BE2C (cell line): ENCODE results near the gene HIC1.

ENCODE experiments used
- DNase-seq: peaks from one replicate; pipeline ENCODE4 v3.0.0-alpha.2; 2020
- H3K27me3 ChIP-seq: fragments of 250-450 bp; sonication (Bioruptor Pico); 2 replicates; pipeline ENCODE4 v1.5.1; 2020; ENCODE audit warnings: mild to moderate bottlenecking
- H3K36me3 ChIP-seq: fragments of 250-450 bp; sonication (Bioruptor Pico); 2 replicates; pipeline ENCODE4 v1.5.1; 2020; ENCODE audit warnings: mild to moderate bottlenecking
- H3K4me1 ChIP-seq: fragments of 250-450 bp; sonication (Bioruptor Pico); 2 replicates; pipeline ENCODE4 v1.5.1; 2020
- H3K4me3 ChIP-seq: 2 replicates; pipeline ENCODE4 v1.5.1; 2011; ENCODE audit warnings: low read depth, low read length
- H3K9me3 ChIP-seq: fragments of 250-450 bp; sonication (Bioruptor Pico); 2 replicates; pipeline ENCODE4 v1.5.1; 2020
- CTCF ChIP-seq: IDR thresholded peaks from 2 replicates; pipeline ENCODE4 v1.5.1; 2012; ENCODE audit warnings: mild to moderate bottlenecking, low read depth, low read length

The HIC1 gene

GRCh38 chr17:2049333-2050299, 5.3 kb upstream of the HIC1 start:
- Histone ChIP-seq H3K36me3 (no peaks in the 10 kb centered on the region), H3K9me3 (no peaks in the 10 kb centered on the region), H3K4me1 (no peaks in the 10 kb centered on the region), H3K27me3 (peaks cover 32% of the 10 kb centered on the region), H3K4me3 (peak overlapping the region; percentile 64)
- peak; percentile 80 for DNase-seq
- TF ChIP-seq CTCF, result no peak

GRCh38 chr17:2050300-2051060, 4.4 kb upstream of the HIC1 start:
- peak; percentile 52 for DNase-seq
- Histone ChIP-seq H3K36me3 (no peaks in the 10 kb centered on the region), H3K9me3 (no peaks in the 10 kb centered on the region), H3K4me1 (no peaks in the 10 kb centered on the region), H3K4me3 (peak overlapping the region; percentile 6; the same call in 1 of the 2 replicates), H3K27me3 (peaks cover 32% of the 10 kb centered on the region)
- no peak for TF ChIP-seq CTCF

- H3K4me3 ChIP-seq, result no peak overlapping the region
- no peak for TF ChIP-seq CTCF
- H3K36me3 ChIP-seq, result no peaks in the 10 kb centered on the region
- no peaks in the 10 kb centered on the region for H3K9me3 ChIP-seq
- no peaks in the 10 kb centered on the region for H3K4me1 ChIP-seq
- DNase-seq, result no peak
- H3K27me3 ChIP-seq, result peaks cover 32% of the 10 kb centered on the region
These were observed 3.6 kb upstream of the HIC1 start for GRCh38 chr17:2051061-2051932.

GRCh38 chr17:2051933-2052559, 2.9 kb upstream of the HIC1 start:
- no peak overlapping the region for H3K4me3 ChIP-seq

More at GRCh38 chr17:2051933-2052559, 2.9 kb upstream of the HIC1 start:
- peaks cover 32% of the 10 kb centered on the region for H3K27me3 ChIP-seq
- no peaks in the 10 kb centered on the region for H3K9me3 ChIP-seq
- H3K4me1 ChIP-seq, result no peaks in the 10 kb centered on the region
- H3K36me3 ChIP-seq, result no peaks in the 10 kb centered on the region
- DNase-seq, result no peak
- TF ChIP-seq CTCF, result no peak
